A549 (cell line): ENCODE results near the gene KRT71.

Experiments used
- CTCF ChIP-seq: fragments of >200 bp; sonication (Bioruptor Twin); formaldehyde crosslinking; IDR thresholded peaks from 3 replicates; pipeline ENCODE4 v1.5.1; 2016
- EP300 ChIP-seq, 2 experiments: fragments of >200 bp; sonication (Bioruptor Twin); formaldehyde crosslinking; IDR thresholded peaks; 2 replicates in 1 of 2; 3 replicates in 1 of 2; pipeline ENCODE4 v1.6.1; 2016 to 2017
- HDAC2 ChIP-seq: fragments of 200-600 bp; sonication (generic); IDR thresholded peaks from 2 replicates; pipeline ENCODE4 v1.6.1; 2016
- JUN ChIP-seq, 2 experiments: fragments of >200 bp; sonication (Bioruptor Twin); formaldehyde crosslinking; IDR thresholded peaks; 2 replicates in 1 of 2; 3 replicates in 1 of 2; pipeline ENCODE4 v1.6.1; 2016 to 2017
- USF2 ChIP-seq: fragments of 450-650 bp; IDR thresholded peaks from 2 replicates; pipeline ENCODE4 v1.6.1; 2014; ENCODE audit warnings: antibody characterized with exemption

- TF ChIP-seq CTCF (no peak), USF2 (no peak), JUN (IDR thresholded peaks at IDR 0.05) (no peak), HDAC2 (no peak), EP300 (IDR thresholded peaks at IDR 0.05) (no peak)
These were observed 890 bp downstream of the KRT71 start for GRCh38 chr12:52552055-52552454.
